ENCODE results near the gene LIMA1. TPM values are rescaled to one million over a fixed set of nuclear protein-coding genes. Genes with fewer than 3 reads are reported as not detected.

The LIMA1 gene
- total and polyA plus RNA-seq, 4 experiments from 2014 or later: 4.9 to 14.9 (median 12.0) TPM

GRCh38 chr12:50287271-50287670, 4.0 kb upstream of the LIMA1 start:
- POLR2A ChIA-PET (ENCODE audit: partially characterized antibody): no interaction called here
- DNase-seq: no peak
- intact Hi-C loops (cut with micrococcal nuclease): no loop called here
- H3K4me3 Mint-ChIP-seq: no peak overlapping the region
- H3K4me1 Mint-ChIP-seq: peaks cover 10 to 16% (median 13%) of the 10 kb centered on the region in 4 donors
- Histone ChIP-seq H3K27me3 (ENCODE audit: insufficient read depth, low read length) (no peaks in the 10 kb centered on the region), H3K36me3 (ENCODE audit: insufficient read depth, low read length) (no peaks in the 10 kb centered on the region), H3K27ac (ENCODE audit: low read depth, low read length) (no peak overlapping the region), H3K4me1 (ENCODE audit: insufficient read depth, low read length) (peaks cover 17% of the 10 kb centered on the region), H3K4me3 (ENCODE audit: low read length in 2 of 2) (no peak overlapping the region), H3K9me3 (ENCODE audit: control insufficient read depth in 1 of 2, low read length in 2 of 2) (no peaks in the 10 kb centered on the region)
- CTCF ChIA-PET (ENCODE audit: partially characterized antibody): no interaction called here
- peaks cover 0 to 6% (median 0%) of the 10 kb centered on the region in 8 donors for H3K9me3 Mint-ChIP-seq
- no peaks in the 10 kb centered on the region for H3K27me3 Mint-ChIP-seq
- H3K27ac Mint-ChIP-seq: no peak overlapping the region
- peaks cover 0 to 7% of the 10 kb centered on the region in 2 donors for H3K36me3 Mint-ChIP-seq

DNA sequence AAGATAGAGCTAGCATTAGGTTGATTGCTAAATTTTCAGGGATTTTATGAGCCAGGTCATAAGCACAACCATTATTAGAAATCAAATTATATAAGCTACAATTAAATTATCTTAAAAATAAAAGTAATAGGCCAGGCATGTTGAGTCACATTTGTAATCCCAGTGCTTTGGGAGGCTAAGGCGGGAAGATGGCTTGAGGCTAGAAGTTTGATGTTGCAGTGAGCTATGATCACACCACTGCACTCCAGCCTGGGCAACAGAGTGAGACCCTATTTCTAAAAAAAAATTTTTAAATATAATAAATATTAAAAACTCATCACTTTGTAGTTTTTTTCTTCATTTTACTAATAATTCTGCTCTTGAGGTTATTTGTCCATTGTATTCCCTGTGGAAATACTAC, 1.9 kb upstream of the LIMA1 start:
- Mint-ChIP-seq H3K4me1 (peaks cover 9 to 16% (median 13%) of the 10 kb centered on the region in 4 donors), H3K27ac (no peak overlapping the region), H3K9me3 (no peaks in the 10 kb centered on the region), H3K27me3 (no peaks in the 10 kb centered on the region), H3K36me3 (no peaks in the 10 kb centered on the region), H3K4me3 (peak overlapping the region in 2 of 8 donors; percentile 9 to 69)
- POLR2A ChIA-PET (ENCODE audit: partially characterized antibody): no interaction called here
- CTCF ChIA-PET (ENCODE audit: partially characterized antibody): interaction anchor here (2.9 to 3.5 kb wide), 2 partner anchors 12 to 64 kb away, joined by 8 to 19 read pairs; no protein-coding TSS in a partner anchor
- no peaks in the 10 kb centered on the region for H3K9me3 ChIP-seq (ENCODE audit: control insufficient read depth in 1 of 2, low read length in 2 of 2)
- H3K4me1 ChIP-seq (ENCODE audit: insufficient read depth, low read length): peaks cover 17% of the 10 kb centered on the region
- no peaks in the 10 kb centered on the region for H3K36me3 ChIP-seq (ENCODE audit: insufficient read depth, low read length)
- DNase-seq: no peak
- no peak overlapping the region for H3K4me3 ChIP-seq (ENCODE audit: low read length in 2 of 2)
- intact Hi-C loops (cut with micrococcal nuclease): no loop called here
- H3K27me3 ChIP-seq (ENCODE audit: insufficient read depth, low read length): no peaks in the 10 kb centered on the region
- no peak overlapping the region for H3K27ac ChIP-seq (ENCODE audit: low read depth, low read length)

DNA sequence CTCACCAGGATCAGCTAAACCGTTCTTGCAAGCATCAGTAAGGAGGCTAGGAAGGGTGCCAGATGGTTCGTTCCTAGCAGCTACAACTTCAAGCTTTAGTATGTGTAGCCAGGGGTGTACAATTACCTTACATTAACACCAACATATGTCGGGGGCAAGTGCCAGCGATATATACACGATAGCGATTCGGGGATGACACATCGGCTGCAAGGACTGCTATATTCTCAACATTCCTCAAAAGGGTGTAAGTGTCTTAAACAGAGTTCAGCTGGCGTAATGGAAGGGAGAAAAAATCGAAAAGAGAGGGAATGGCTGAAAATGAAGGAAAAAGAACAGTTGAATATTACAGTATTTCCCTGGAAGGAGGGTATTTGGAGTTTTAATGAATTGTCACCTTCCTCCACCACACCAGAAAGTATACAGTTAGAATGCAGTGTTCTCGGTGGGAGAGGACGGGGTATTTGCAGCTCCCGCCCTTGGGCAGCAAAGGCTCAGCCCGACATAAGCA, 545 bp downstream of the LIMA1 start:
- H3K27ac ChIP-seq (ENCODE audit: low read depth, low read length): peak overlapping the region; percentile 70
- H3K4me3 ChIP-seq (ENCODE audit: low read length in 2 of 2): peak overlapping the region; percentile 58 to 61
- no peaks in the 10 kb centered on the region for H3K27me3 ChIP-seq (ENCODE audit: insufficient read depth, low read length)
- ChIA-PET POLR2A (ENCODE audit: partially characterized antibody) (interaction anchor here (0.7 to 2.7 kb wide), 10 partner anchors 8 to 482 kb away, joined by 3 to 25 read pairs (median 6); partner anchors contain the start of genes COX14 and SMARCD1), CTCF (ENCODE audit: partially characterized antibody) (interaction anchor here (0.6 to 3.5 kb wide), 7 partner anchors 9 to 492 kb away, joined by 3 to 19 read pairs (median 7); partner anchors contain the start of genes COX14 and SMARCD1)
- H3K36me3 ChIP-seq (ENCODE audit: insufficient read depth, low read length): no peaks in the 10 kb centered on the region
- H3K9me3 ChIP-seq (ENCODE audit: control insufficient read depth in 1 of 2, low read length in 2 of 2): no peaks in the 10 kb centered on the region
- H3K4me1 ChIP-seq (ENCODE audit: insufficient read depth, low read length): peaks cover 17% of the 10 kb centered on the region
- intact Hi-C loops (cut with micrococcal nuclease): loop anchor here (1.0 to 5.0 kb wide), 5 partner anchors 62 to 1670 kb away; partner anchors contain the start of genes ACVR1B and LARP4
- H3K4me3 Mint-ChIP-seq: peak overlapping the region; percentile 91 to 96 (median 92)
- H3K9me3 Mint-ChIP-seq: no peaks in the 10 kb centered on the region
- peak overlapping the region; percentile 38 to 95 (median 79) for H3K27ac Mint-ChIP-seq
- peaks cover 9 to 18% (median 14%) of the 10 kb centered on the region in 4 donors for H3K4me1 Mint-ChIP-seq
- no peaks in the 10 kb centered on the region for H3K36me3 Mint-ChIP-seq
- no peak for DNase-seq
- H3K27me3 Mint-ChIP-seq: no peaks in the 10 kb centered on the region

GRCh38 chr12:50279501-50279900, 3.8 kb downstream of the LIMA1 start:
- Mint-ChIP-seq H3K9me3 (no peaks in the 10 kb centered on the region), H3K27ac (peak overlapping the region in 1 of 7 donors; percentile 84), H3K4me1 (peaks cover 16 to 28% (median 17%) of the 10 kb centered on the region in 4 donors), H3K4me3 (no peak overlapping the region), H3K36me3 (no peaks in the 10 kb centered on the region), H3K27me3 (no peaks in the 10 kb centered on the region)
- Histone ChIP-seq H3K4me1 (ENCODE audit: insufficient read depth, low read length) (peaks cover 23% of the 10 kb centered on the region), H3K27ac (ENCODE audit: low read depth, low read length) (no peak overlapping the region), H3K4me3 (ENCODE audit: low read length in 2 of 2) (no peak overlapping the region), H3K9me3 (ENCODE audit: control insufficient read depth in 1 of 2, low read length in 2 of 2) (no peaks in the 10 kb centered on the region), H3K27me3 (ENCODE audit: insufficient read depth, low read length) (no peaks in the 10 kb centered on the region), H3K36me3 (ENCODE audit: insufficient read depth, low read length) (no peaks in the 10 kb centered on the region)
- intact Hi-C loops (cut with micrococcal nuclease): no loop called here
- CTCF ChIA-PET (ENCODE audit: partially characterized antibody): no interaction called here
- POLR2A ChIA-PET (ENCODE audit: partially characterized antibody): interaction anchor here (1.1 kb wide), 1 partner anchor 90 kb away, joined by 3 read pairs; no protein-coding TSS in a partner anchor
- DNase-seq: no peak

DNA sequence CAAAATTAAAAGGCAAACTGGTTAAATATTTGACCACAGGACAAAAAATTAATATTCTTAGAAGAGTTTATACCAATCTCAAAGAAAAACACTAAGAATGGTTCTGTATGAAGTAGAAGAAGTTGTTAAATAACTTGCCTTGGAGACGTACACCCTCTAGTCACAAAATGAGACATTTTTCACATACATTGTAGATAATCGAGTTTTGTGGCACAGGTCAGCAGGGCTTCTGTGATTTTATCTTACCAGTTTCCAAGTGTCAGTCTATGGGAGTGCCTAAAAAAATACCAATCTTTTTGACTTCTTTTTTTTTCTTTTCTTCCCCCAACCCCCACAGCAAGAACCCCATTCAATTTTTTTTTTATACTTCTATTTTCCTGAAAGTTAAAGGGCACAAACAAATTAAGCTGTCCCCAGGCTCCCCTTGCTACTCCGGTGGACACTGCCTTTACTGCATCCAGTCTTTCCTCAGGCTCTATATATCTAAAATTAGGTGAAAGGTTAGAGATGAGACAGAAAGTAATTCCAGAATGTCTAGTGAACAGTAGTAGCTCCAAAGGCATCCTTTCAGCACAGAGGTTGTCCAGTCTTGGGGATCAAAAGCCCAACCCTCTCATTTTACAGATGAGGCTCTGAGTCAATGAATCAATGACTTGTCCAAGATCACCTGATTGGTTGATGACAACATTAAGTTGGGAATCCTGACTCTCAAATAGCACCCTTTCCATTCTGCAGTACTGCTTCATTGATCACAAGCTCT, 6.2 kb downstream of the LIMA1 start:
- H3K27ac Mint-ChIP-seq: peak overlapping the region in 1 of 7 donors; percentile 29
- H3K4me1 Mint-ChIP-seq: peaks cover 0 to 15% (median 8%) of the 10 kb centered on the region in 4 donors
- H3K27me3 Mint-ChIP-seq: no peaks in the 10 kb centered on the region
- Histone ChIP-seq H3K36me3 (ENCODE audit: insufficient read depth, low read length) (no peaks in the 10 kb centered on the region), H3K27ac (ENCODE audit: low read depth, low read length) (no peak overlapping the region), H3K9me3 (ENCODE audit: control insufficient read depth in 1 of 2, low read length in 2 of 2) (no peaks in the 10 kb centered on the region), H3K4me3 (ENCODE audit: low read length in 2 of 2) (no peak overlapping the region), H3K4me1 (ENCODE audit: insufficient read depth, low read length) (peaks cover 6% of the 10 kb centered on the region), H3K27me3 (ENCODE audit: insufficient read depth, low read length) (no peaks in the 10 kb centered on the region)
- ChIA-PET POLR2A (ENCODE audit: partially characterized antibody) (no interaction called here), CTCF (ENCODE audit: partially characterized antibody) (no interaction called here)
- no peak overlapping the region for H3K4me3 Mint-ChIP-seq
- no peak for DNase-seq
- H3K36me3 Mint-ChIP-seq: no peaks in the 10 kb centered on the region
- intact Hi-C loops (cut with micrococcal nuclease): no loop called here
- H3K9me3 Mint-ChIP-seq: no peaks in the 10 kb centered on the region

GRCh38 chr12:50276068-50276467, 7.3 kb downstream of the LIMA1 start:
- no peak for DNase-seq
- H3K4me1 Mint-ChIP-seq: peaks cover 0 to 15% (median 7%) of the 10 kb centered on the region in 4 donors
- H3K9me3 Mint-ChIP-seq: no peaks in the 10 kb centered on the region
- H3K9me3 ChIP-seq (ENCODE audit: control insufficient read depth in 1 of 2, low read length in 2 of 2): no peaks in the 10 kb centered on the region
- H3K27me3 ChIP-seq (ENCODE audit: insufficient read depth, low read length): no peaks in the 10 kb centered on the region
- CTCF ChIA-PET (ENCODE audit: partially characterized antibody): no interaction called here
- H3K27ac ChIP-seq (ENCODE audit: low read depth, low read length): no peak overlapping the region
- H3K4me3 Mint-ChIP-seq: no peak overlapping the region
- H3K36me3 Mint-ChIP-seq: no peaks in the 10 kb centered on the region
- H3K27ac Mint-ChIP-seq: peak overlapping the region in 4 of 7 donors; percentile 5 to 25 (median 11)
- no peaks in the 10 kb centered on the region for H3K36me3 ChIP-seq (ENCODE audit: insufficient read depth, low read length)
- POLR2A ChIA-PET (ENCODE audit: partially characterized antibody): no interaction called here
- intact Hi-C loops (cut with micrococcal nuclease): no loop called here
- H3K27me3 Mint-ChIP-seq: no peaks in the 10 kb centered on the region
- H3K4me1 ChIP-seq (ENCODE audit: insufficient read depth, low read length): peaks cover 6% of the 10 kb centered on the region
- no peak overlapping the region for H3K4me3 ChIP-seq (ENCODE audit: low read length in 2 of 2)

DNA sequence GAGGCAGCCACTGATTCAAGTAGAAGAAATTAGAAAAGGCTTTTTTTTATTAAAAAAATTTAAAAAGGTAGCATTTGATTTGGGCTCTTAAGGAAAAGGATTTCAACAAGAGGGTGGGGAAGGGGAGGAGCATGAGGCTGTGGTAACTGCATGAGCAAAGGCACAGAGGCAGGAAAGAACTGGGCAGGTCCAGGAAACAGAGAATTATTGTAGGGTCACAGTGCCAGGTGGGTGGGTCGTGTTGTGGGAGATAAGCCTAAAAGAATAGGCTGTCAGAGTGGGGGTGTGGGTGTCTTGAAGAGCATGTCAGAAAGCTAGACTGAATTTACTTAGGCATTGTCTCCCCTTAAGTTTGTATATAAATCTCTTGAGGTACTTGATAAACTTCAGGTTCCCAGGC, 7.8 kb downstream of the LIMA1 start:
- no peaks in the 10 kb centered on the region for H3K9me3 Mint-ChIP-seq
- H3K27ac Mint-ChIP-seq: peak overlapping the region in 4 of 7 donors; percentile 5 to 51 (median 20)

More for the DNA sequence above, 7.8 kb downstream of the LIMA1 start:
- ChIA-PET CTCF (ENCODE audit: partially characterized antibody) (no interaction called here), POLR2A (ENCODE audit: partially characterized antibody) (no interaction called here)
- Mint-ChIP-seq H3K4me3 (no peak overlapping the region), H3K36me3 (no peaks in the 10 kb centered on the region), H3K4me1 (peaks cover 0 to 15% (median 7%) of the 10 kb centered on the region in 4 donors), H3K27me3 (no peaks in the 10 kb centered on the region)
- H3K4me1 ChIP-seq (ENCODE audit: insufficient read depth, low read length): peaks cover 6% of the 10 kb centered on the region
- no peaks in the 10 kb centered on the region for H3K27me3 ChIP-seq (ENCODE audit: insufficient read depth, low read length)
- H3K36me3 ChIP-seq (ENCODE audit: insufficient read depth, low read length): no peaks in the 10 kb centered on the region
- H3K9me3 ChIP-seq (ENCODE audit: control insufficient read depth in 1 of 2, low read length in 2 of 2): no peaks in the 10 kb centered on the region
- H3K4me3 ChIP-seq (ENCODE audit: low read length in 2 of 2): no peak overlapping the region
- no peak overlapping the region for H3K27ac ChIP-seq (ENCODE audit: low read depth, low read length)
- intact Hi-C loops (cut with micrococcal nuclease): no loop called here
- no peak for DNase-seq
